ENCODE results near the gene AKAP9.

- TF ChIP-seq JUND (IDR thresholded peaks at IDR 0.05; ENCODE audit: borderline replicate concordance, low read depth, low read length) (no peak), JUND (tag; IDR thresholded peaks at IDR 0.05; ENCODE audit: borderline replicate concordance, low read depth, low read length) (no peak), SMC3 (conservative IDR thresholded peaks at IDR 0.05; ENCODE audit: insufficient read depth, low read depth, low read length) (no peak), POLR2A (conservative IDR thresholded peaks at IDR 0.05) (no peak), ZNF507 (tag; conservative IDR thresholded peaks at IDR 0.05) (no peak), MXI1 (IDR thresholded peaks at IDR 0.05; ENCODE audit: low read depth, low read length) (no peak), ADNP (tag; IDR thresholded peaks at IDR 0.05) (no peak), CTCF (IDR thresholded peaks at IDR 0.05 in 2 of 3, conservative IDR thresholded peaks at IDR 0.05 in 1 of 3; ENCODE audit: insufficient read depth in 2 of 3, low read depth in 1 of 3, low read length in 3 of 3) (no peak)
- TF ChIP-seq, protein P1, sequence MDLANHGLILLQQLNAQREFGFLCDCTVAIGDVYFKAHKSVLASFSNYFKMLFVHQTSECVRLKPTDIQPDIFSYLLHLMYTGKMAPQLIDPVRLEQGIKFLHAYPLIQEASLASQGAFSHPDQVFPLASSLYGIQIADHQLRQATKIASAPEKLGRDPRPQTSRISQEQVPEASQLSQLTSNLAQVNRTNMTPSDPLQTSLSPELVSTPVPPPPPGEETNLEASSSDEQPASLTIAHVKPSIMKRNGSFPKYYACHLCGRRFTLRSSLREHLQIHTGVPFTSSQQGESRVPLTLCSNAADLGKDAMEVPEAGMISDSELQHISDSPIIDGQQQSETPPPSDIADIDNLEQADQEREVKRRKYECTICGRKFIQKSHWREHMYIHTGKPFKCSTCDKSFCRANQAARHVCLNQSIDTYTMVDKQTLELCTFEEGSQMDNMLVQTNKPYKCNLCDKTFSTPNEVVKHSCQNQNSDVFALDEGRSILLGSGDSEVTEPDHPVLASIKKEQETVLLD (IDR thresholded peaks at IDR 0.05): no peak
Measured at GRCh38 chr7:91915401-91916050, 25.1 kb upstream of the AKAP9 start.
